GM19328 (cell line): ENCODE measurements around the gene KRT34.
"Not testable (repeated sequence)": the region's sequence is repeated elsewhere in the genome, so short reads cannot be mapped to it uniquely, and the experiment has no call there.

Experiments
- ATAC-seq: cut with Tn5 transposase; IDR thresholded peaks from one replicate; pipeline ENCODE4 v1.9.1; 2021; ENCODE audit warnings: mild to moderate bottlenecking, moderate library complexity; ENCODE audit not compliant: unreplicated experiment

The KRT34 gene

DNA sequence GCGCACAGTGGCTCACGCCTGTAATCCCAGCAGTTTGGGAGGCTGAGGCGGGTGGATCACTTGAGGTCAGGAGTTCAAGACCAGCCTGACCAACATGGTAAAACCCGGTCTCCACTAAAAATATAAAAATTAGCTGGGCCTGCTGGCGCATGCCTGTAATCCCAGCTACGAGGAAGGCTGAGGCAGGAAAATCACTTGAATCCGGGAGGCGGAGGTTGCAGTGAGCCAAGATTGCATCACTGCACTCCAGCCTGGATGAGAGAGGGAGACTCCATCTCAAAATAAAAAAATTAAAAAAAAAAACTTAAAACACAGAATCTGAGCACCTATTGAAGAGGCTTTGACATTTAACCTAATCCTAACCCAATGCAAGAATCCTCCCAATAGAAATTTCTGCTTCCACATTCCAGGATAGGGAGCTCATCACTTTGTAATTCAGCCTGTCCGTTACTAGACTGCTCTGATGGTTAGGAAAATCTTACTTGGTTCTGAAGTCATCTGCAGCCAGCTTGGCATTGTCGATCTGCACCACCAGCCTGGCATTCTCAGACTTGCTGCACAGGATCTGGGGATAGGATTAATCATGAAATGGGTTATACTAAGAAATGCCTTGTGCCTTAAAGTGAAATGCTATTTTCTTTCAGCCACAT, 14.6 kb downstream of the KRT34 start:
- no peak for ATAC-seq

DNA sequence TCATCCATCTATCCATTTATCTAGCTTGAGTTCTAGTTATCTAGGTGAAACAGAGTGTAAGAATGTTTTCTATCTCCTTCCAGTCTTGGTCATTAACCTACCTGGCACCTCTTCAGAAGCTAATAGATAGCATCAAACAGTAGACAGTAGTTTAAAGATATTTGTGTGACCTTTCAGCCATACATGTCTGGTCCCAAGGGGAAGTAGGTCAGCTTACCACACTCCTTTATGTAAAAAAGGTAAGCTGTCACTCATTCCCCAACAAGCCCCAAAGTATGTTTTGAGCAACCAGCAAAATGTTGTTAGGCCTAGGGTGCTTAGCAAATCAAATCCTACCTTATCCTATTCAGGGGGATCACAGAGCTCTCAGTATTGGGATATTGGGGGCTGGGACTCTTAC, 16.0 kb downstream of the KRT34 start:
- no peak for ATAC-seq

DNA sequence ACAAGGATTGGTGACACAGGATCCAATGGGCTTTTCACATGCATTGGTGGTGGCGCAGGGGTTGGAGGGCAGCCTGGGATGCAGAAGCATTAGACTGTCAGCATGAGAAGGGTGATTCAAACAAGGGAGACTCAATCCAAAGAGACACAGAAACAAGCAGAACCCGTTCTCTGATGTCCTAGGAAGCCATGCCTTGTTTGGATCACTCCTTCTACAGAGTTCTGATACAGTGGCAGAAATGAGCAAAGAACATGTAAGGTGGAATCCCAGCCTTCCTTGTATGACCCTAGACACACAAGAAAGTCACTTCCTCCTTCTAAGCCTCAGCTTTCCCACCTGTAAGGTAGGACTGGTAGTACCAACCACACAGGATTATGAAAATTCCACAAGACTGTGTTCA, 18.2 kb downstream of the KRT34 start:
- ATAC-seq: no peak

DNA sequence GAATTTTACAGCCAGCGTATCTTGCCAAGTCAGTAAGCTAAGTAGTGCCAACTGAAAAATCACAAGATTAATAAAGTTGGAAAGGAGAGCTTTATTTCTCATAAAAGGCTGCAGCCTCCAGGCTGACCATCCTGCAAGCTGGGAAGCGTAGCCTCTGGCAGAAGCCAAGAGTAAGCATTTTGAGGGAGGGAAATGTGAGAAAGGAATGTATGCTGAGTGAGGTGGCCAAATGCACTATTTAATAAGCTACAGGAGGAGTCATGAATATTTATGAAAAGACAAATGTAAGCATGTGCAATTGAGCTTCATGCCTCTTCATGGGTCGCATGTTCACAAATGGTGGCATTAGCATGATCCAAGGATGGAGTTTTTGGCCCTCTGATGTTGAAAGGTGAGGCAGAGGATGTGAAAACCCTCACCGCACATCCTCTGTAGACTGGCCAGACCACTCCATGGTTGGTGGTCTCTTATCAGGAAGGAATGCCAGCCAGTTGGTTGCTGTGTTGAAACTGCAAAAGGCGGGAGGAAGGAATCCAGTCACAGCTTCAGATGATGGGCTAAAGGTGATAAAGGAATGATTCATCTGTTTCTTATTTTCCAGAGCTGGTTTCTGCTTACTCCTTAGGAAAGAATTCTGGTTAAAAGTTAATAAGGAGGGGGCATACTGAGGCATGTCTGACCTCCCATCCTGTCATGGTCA, 21.7 kb downstream of the KRT34 start:
- no peak for ATAC-seq

- ATAC-seq: no peak
Measured at GRCh38 chr17:41354536-41354935, 27.6 kb downstream of the KRT34 start.

DNA sequence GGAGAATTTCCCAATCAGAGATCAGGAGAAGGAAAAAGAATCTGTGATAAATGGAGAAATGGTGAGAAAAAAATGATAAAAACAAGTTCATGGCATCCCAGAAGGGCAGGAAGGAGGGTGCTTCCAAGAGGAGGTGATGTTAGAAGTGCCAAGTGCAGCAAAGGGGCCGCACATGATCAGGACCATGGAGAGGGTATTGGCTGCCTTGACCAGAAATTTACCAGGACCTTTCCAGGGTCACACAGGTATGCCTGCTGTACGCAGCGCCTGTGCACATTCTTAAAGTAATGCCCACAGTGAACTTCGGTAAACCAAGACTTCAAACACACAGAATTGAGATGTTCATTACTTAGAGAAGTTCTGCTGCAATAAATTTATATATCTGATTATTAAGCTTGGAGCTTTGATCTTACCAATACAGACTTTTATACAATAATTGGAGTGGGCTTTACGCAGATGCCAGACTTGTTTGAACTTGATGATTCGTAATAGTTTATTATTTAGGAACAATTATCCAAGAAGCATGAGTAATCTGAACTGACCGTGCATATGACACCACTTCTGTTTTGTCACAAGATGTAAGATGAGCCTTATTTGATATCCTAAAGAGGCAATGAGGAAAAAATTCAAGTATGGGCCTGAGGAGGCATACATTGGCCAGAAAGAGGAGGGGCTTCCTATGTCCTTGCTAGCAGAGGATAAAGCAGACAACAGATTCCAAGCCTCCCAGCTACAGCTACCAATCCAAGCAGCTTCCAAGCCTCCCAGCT, 29.3 kb downstream of the KRT34 start:
- no peak for ATAC-seq

GRCh38 chr17:41351177-41351576, 30.9 kb downstream of the KRT34 start:
- ATAC-seq: no peak

GRCh38 chr17:41350381-41350878, 31.7 kb downstream of the KRT34 start, which contains the start of gene KRT33A:
KRT33A (minus strand) TSS chr17:41350828; CDS start chr17:41350767, 61 bp downstream.
- not testable (repeated sequence) for ATAC-seq

- ATAC-seq: no peak
Measured at GRCh38 chr17:41347869-41348760, 34.0 kb downstream of the KRT34 start.

DNA sequence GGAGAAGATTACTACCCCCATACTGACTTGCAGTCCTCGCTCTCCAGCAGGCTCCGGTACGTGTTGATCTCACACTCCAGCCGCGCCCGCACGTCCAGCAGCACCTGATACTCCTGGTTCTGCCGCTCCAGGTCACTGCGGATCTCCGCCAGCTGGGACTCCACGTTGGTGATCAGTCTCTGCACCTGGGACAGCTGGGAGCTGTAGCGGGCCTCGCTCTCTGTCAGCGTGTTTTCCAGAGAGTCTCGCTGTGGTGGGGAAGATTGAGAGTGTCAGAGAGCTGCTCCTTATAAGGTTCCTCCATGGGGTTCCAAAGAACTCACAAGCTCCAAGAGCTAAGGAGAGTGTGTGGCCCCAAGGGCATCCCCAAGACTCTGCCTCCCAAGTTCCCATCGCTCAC, 35.7 kb downstream of the KRT34 start:
- ATAC-seq: not testable (repeated sequence)

DNA sequence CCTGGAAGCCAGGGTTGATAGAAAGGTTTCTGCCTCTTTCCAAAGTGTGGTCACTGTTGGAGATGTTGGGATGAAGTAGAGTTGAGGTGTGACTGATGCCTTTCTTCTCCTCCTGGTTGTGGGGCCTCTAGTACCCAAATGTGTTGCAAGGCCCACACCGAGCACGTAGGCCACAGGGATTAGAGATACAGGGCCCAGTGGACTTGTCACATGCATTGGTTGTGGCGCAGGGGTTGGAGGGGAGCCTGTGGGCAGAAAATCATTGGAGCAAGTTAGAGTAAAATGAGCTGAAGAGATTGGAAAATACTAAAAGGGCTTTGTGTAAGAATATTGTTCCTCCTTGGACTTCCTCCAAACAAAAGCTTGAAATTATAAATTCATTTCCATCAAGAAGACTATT, 36.1 kb downstream of the KRT34 start:
- ATAC-seq: no peak

- ATAC-seq: no peak
Measured at GRCh38 chr17:41343029-41343428, 39.1 kb downstream of the KRT34 start.

DNA sequence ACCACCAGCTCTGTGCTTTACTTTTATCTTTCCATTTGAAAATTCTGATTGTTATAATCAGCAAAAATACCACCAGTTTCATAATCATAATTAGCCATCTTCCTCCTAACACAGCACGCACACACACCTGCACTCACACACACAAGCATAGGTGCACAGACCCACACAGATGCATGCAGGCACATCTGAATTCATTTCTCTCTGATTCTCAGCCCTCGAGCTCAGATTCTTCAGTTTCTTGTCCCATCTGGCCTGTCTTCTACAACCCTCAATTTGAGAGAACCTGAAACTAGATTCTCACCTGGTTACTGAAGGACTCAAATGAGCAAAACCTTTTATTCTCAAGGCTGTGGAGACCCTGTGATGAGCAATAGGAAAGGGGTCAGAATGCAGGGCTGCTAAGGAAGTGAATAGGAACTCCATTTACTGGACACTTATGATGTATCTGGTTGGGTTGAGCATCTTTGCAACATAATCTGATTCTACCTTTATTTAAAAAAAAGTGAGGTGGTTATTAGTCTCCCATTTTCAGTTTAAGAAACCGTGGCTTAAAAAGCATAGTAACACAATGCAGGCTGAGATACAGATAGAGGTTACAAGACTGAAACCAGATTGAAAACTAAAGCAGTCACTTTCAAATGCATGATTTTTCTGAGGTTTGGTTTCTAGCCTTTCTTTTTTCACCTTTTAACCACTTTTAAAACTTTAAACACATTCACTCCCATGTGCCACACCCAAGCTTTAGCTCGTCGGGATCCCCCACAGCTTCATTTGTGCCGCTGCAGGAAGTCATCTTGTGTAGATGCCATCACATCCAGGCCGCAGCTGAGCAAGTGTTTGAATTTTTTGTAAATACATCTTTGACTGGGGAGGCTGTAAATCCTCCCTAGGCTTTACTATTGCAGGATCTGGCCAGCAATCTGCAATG, 40.9 kb downstream of the KRT34 start:
- ATAC-seq: no peak

GRCh38 chr17:41340494-41340893, 41.6 kb downstream of the KRT34 start:
- no peak for ATAC-seq

- ATAC-seq: no peak
Measured at GRCh38 chr17:41339571-41340172, 42.4 kb downstream of the KRT34 start.

DNA sequence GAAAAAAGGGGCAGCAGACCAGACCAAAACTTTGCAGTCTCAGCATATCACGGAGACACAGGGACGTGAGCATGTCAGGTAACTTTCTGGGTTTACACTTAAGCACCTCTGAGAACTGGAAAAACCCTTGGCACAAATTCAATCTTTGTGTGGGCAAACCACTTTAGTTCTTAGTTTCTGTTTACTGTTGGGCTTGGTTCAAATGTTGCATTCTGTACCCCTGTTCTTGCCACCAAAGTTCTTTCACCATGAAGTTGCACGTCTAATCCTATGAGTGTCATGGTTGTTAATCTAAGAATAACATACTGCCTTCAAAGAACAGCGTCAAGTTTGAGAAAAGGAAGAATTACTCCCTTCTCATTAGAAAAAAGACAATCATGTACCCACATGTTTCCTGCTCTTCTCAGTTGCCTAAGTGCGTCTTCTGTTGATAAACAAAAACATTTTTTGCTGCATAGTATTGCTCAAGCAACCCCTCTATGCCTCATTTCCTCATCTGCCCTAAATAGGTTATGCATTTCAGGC, 43.1 kb downstream of the KRT34 start:
- no peak for ATAC-seq

DNA sequence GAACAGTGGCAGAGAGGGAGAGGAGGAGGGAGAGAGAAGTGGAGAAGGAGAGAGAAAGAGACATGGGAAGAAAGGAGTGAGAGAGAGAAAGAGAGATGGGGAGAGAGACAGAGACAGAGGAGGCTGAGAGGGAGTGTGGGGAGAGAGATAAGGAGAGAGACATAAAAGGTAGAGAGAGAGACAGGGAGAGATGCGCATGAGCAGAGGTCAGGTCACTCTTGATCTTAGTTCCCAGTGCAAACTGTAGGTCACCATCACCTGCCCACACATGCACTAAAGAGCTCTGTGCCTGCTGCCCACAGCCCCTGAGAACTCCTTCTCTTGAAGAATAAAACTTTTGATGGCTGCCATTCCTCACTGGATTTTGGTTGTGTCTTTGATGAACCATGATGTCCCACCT, 46.4 kb downstream of the KRT34 start:
- no peak for ATAC-seq

DNA sequence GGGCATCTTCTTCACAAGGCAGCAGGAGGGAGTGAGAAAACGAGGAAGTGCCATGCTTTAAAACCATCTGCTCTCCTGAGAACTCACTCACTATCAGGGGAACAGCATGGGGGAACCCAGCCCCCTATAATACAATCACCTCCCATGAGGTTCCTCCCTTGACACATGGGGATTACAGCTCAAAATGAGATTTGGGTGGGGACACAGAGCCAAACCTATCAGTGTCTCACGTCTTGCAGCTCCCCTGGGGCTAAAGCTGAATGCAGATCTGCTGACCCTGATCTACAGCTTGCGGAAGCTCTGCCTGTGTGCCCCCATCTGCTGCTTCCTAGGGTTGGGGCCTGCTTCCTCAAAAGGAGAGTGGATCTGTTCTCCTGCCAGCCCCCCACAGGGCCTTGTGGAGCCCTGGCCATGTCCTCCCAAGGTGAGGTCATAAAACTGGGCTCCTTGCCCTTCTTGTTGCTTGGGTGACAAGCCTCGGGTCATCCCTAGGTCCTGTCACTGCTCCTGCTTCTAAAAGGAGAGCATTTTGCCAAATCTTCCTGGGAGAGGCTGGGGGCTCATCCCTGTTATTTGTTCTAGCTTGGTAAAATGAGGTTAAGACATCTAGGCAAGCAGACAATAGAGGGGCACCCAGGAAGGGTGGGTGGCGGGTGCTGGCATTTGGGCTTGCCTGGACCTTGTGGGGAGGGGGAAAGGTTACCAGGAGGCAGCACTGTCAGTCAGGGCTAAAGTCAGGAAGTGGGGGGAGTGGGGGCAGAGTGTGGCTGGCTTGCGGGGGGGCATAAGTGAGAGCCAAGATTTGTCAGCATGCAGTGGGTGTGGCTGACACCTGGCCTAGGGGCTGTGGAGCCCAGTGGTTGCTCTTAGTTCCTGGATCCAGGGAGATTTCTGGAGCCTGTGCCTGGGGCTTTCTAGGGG, 47.5 kb downstream of the KRT34 start:
- no peak for ATAC-seq
